Measurements from ENCODE around the gene GARIN5B. TPM values are rescaled to one million over a fixed set of nuclear protein-coding genes. Genes with fewer than 3 reads are reported as not detected.

The GARIN5B gene
- total RNA-seq, 1 experiment from 2014 or later, result not detected

DNA sequence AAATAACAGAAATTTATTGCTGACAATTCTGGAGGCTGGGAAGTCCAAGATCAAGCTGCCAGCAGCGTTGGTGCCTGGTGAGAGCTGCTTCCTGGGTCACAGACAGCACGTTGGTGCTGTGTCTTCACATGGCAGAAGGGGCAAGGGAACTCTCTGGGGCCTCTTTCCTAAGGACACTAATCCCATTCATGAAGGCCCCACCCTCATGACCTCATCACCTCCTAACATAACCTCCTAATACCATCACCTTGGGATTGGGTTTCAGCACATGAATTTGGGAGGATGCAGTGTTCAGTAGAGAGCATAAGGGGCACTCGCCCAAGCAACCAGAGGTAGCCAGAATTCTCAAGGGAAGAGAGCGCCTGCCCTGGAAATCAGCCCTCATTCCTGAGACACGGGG lies 53.6 kb downstream of the GARIN5B start:
- Histone ChIP-seq H2AFZ (ENCODE audit: low read length) (no peak overlapping the region), H3K79me2 (ENCODE audit: low read length) (no peaks in the 10 kb centered on the region), H3K9me3 (ENCODE audit: low read length) (no peaks in the 10 kb centered on the region), H3K4me2 (ENCODE audit: low read depth, low read length, poor library complexity, severe bottlenecking) (no peak overlapping the region), H3K9me2 (replicated peaks; ENCODE audit: insufficient read depth, low read length) (no peaks in the 10 kb centered on the region), H4K20me1 (ENCODE audit: insufficient read depth, low read depth, low read length) (no peaks in the 10 kb centered on the region), H3K4me3 (ENCODE audit: low read length) (no peak overlapping the region), H3K36me3 (ENCODE audit: insufficient read depth, low read length) (no peaks in the 10 kb centered on the region; the same call in 1 of the 2 replicates), H3K27ac (ENCODE audit: low read length) (no peak overlapping the region), H3K4me1 (ENCODE audit: low read length) (peaks cover 32% of the 10 kb centered on the region), H3K27me3 (ENCODE audit: low read length) (no peaks in the 10 kb centered on the region), H3K9ac (ENCODE audit: low read length) (no peak overlapping the region)
- DNase-seq, result no peak

DNA sequence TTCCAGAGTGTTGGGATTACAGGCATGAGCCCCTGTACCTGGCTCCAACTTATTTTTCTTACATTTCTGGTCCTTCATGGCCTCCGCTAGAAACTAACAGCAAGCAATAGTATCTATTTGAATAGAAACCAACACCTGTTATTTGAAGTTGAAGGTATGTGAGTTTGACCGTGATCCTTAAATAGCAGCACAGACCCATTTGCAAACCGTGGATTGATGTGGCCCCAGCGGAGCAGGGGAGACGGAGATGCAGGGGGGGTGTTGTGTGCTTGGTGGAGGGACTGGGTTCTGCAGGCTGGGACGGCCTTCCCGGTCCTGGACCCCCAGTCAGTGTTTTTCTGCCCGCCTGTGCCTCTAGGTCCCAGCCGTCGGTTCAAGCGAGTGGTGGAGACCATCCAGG lies 54.8 kb downstream of the GARIN5B start:
- Histone ChIP-seq H3K4me3 (ENCODE audit: low read length) (no peak overlapping the region), H3K4me2 (ENCODE audit: low read depth, low read length, poor library complexity, severe bottlenecking) (no peak overlapping the region), H3K9me3 (ENCODE audit: low read length) (no peaks in the 10 kb centered on the region), H3K79me2 (ENCODE audit: low read length) (no peaks in the 10 kb centered on the region), H2AFZ (ENCODE audit: low read length) (no peak overlapping the region), H3K9me2 (replicated peaks; ENCODE audit: insufficient read depth, low read length) (no peaks in the 10 kb centered on the region), H3K36me3 (ENCODE audit: insufficient read depth, low read length) (no peaks in the 10 kb centered on the region; the same call in 1 of the 2 replicates), H3K27ac (ENCODE audit: low read length) (no peak overlapping the region), H3K27me3 (ENCODE audit: low read length) (no peaks in the 10 kb centered on the region), H3K9ac (ENCODE audit: low read length) (no peak overlapping the region), H4K20me1 (ENCODE audit: insufficient read depth, low read depth, low read length) (no peaks in the 10 kb centered on the region), H3K4me1 (ENCODE audit: low read length) (peaks cover 32% of the 10 kb centered on the region)
- DNase-seq, result no peak

DNA sequence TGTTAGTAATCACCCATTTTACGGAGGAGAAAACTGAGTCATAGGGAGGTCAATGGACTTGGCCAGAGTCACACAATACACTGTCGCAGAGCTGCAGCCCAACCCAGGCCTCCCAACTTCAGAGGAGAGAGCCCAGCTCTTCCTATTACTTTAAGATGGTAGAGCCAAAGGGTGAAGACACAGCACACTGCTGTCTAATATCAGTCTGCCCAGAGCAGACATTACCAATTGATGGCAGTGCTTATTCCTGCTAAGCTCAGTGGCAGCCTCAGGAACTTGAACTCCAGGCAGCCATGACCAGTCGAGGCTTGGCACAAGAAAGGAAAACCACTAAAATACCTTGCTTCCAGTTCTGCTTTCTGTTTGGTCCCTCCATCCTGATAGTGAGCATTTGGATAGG lies 56.3 kb downstream of the GARIN5B start:
- Histone ChIP-seq H3K27me3 (ENCODE audit: low read length) (no peaks in the 10 kb centered on the region), H3K4me1 (ENCODE audit: low read length) (peaks cover 42% of the 10 kb centered on the region), H3K9me2 (replicated peaks; ENCODE audit: insufficient read depth, low read length) (no peaks in the 10 kb centered on the region), H3K36me3 (ENCODE audit: insufficient read depth, low read length) (no peaks in the 10 kb centered on the region; the same call in 1 of the 2 replicates), H3K9ac (ENCODE audit: low read length) (no peak overlapping the region), H3K9me3 (ENCODE audit: low read length) (no peaks in the 10 kb centered on the region), H3K4me2 (ENCODE audit: low read depth, low read length, poor library complexity, severe bottlenecking) (no peak overlapping the region), H3K4me3 (ENCODE audit: low read length) (no peak overlapping the region), H4K20me1 (ENCODE audit: insufficient read depth, low read depth, low read length) (no peaks in the 10 kb centered on the region), H3K79me2 (ENCODE audit: low read length) (no peaks in the 10 kb centered on the region), H2AFZ (ENCODE audit: low read length) (no peak overlapping the region), H3K27ac (ENCODE audit: low read length) (no peak overlapping the region)
- no peak for DNase-seq

DNA sequence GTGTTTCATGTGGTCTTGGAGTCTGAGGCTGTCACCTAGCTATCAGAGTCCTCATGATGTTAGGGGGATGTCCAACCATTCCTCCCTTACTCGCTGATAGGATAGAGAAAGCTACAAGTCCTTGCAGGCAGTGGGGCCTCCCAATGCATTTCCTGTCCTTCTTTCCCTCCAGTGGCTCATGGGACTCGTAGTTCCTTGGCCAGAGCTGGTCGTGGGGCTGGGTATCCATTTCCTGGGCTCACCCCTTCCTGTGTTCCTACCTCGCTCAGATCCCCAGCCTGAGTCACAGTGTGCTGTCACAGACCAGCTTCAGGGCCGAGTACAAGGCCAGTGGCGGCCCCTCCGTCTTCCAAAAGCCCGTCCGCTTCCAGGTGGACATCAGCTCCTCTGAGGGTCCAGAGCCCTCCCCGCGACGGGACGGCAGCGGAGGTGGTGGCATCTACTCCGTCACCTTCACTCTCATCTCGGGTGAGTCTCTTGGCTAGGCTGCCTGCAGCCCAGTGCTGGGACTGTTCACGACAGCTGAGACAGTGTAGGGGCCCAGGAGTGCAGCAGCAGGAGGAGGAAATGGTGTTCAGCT lies 57.0 kb downstream of the GARIN5B start:
- Histone ChIP-seq H3K79me2 (ENCODE audit: low read length) (no peaks in the 10 kb centered on the region), H3K27ac (ENCODE audit: low read length) (no peak overlapping the region), H3K4me2 (ENCODE audit: low read depth, low read length, poor library complexity, severe bottlenecking) (no peak overlapping the region), H4K20me1 (ENCODE audit: insufficient read depth, low read depth, low read length) (no peaks in the 10 kb centered on the region), H3K36me3 (ENCODE audit: insufficient read depth, low read length) (no peaks in the 10 kb centered on the region; the same call in 1 of the 2 replicates), H3K4me1 (ENCODE audit: low read length) (peaks cover 44% of the 10 kb centered on the region), H3K27me3 (ENCODE audit: low read length) (no peaks in the 10 kb centered on the region), H3K4me3 (ENCODE audit: low read length) (no peak overlapping the region), H3K9me3 (ENCODE audit: low read length) (no peaks in the 10 kb centered on the region), H3K9ac (ENCODE audit: low read length) (no peak overlapping the region), H2AFZ (ENCODE audit: low read length) (no peak overlapping the region), H3K9me2 (replicated peaks; ENCODE audit: insufficient read depth, low read length) (no peaks in the 10 kb centered on the region)
- DNase-seq, result no peak

DNA sequence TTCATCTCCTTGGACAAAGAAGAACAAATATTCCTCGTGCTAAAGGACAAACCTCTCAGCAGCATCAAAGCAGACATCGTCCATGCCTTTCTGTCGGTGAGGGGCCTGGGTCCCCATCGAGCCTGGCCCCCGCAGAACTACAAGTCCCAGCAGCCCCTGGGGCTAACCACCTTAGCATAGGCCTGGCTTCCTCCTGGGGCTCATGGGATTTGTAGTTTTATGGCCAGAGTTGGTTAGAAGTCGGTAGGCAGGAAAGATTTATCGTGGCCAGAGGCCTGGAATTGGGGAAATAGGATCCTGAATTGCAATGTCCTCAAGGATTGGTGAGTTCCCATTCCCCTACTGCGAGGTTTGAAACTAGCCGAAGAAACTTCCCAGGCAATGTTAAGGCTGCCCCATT lies 57.6 kb downstream of the GARIN5B start:
- Histone ChIP-seq H3K27ac (ENCODE audit: low read length) (no peak overlapping the region), H4K20me1 (ENCODE audit: insufficient read depth, low read depth, low read length) (no peaks in the 10 kb centered on the region), H3K4me3 (ENCODE audit: low read length) (no peak overlapping the region), H3K9me2 (replicated peaks; ENCODE audit: insufficient read depth, low read length) (no peaks in the 10 kb centered on the region), H3K36me3 (ENCODE audit: insufficient read depth, low read length) (no peaks in the 10 kb centered on the region; the same call in 1 of the 2 replicates), H3K4me2 (ENCODE audit: low read depth, low read length, poor library complexity, severe bottlenecking) (no peak overlapping the region), H3K9me3 (ENCODE audit: low read length) (no peaks in the 10 kb centered on the region), H3K27me3 (ENCODE audit: low read length) (no peaks in the 10 kb centered on the region), H3K79me2 (ENCODE audit: low read length) (no peaks in the 10 kb centered on the region), H3K4me1 (ENCODE audit: low read length) (peaks cover 39% of the 10 kb centered on the region), H2AFZ (ENCODE audit: low read length) (no peak overlapping the region), H3K9ac (ENCODE audit: low read length) (no peak overlapping the region)
- DNase-seq, result peak; percentile 90

DNA sequence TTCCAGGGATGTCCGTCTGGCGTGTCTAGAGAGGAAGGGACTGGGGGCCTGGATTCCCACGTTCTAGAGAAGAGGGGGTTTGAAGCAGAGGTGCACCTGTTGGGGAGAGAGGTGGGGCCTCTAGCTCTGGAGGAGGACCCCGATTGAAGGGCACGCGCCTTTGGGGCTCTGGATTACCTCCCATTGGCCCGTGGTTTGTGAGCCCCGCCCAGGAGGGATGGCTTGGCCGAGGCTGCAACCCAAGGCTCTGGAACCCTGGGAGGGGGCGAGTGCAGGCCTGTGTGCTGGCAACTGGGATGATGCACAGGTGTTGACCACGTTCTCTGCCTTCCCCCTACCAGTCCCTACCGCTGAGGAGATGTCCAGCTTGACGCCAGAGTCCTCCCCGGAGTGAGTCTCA lies 58.1 kb downstream of the GARIN5B start:
- Histone ChIP-seq H3K27ac (ENCODE audit: low read length) (no peak overlapping the region), H3K4me2 (ENCODE audit: low read depth, low read length, poor library complexity, severe bottlenecking) (no peak overlapping the region), H3K9me3 (ENCODE audit: low read length) (no peaks in the 10 kb centered on the region), H3K27me3 (ENCODE audit: low read length) (no peaks in the 10 kb centered on the region), H3K4me1 (ENCODE audit: low read length) (peaks cover 33% of the 10 kb centered on the region), H3K79me2 (ENCODE audit: low read length) (no peaks in the 10 kb centered on the region), H4K20me1 (ENCODE audit: insufficient read depth, low read depth, low read length) (no peaks in the 10 kb centered on the region), H3K9ac (ENCODE audit: low read length) (no peak overlapping the region), H3K4me3 (ENCODE audit: low read length) (no peak overlapping the region), H3K36me3 (ENCODE audit: insufficient read depth, low read length) (no peaks in the 10 kb centered on the region; the same call in 1 of the 2 replicates), H2AFZ (ENCODE audit: low read length) (no peak overlapping the region), H3K9me2 (replicated peaks; ENCODE audit: insufficient read depth, low read length) (no peaks in the 10 kb centered on the region)
- peak; percentile 84 for DNase-seq

Other genes with a start within 250 kb of the GARIN5B start
- 81.8 and 267 TPM in 2 replicates for gene PPP1R12C, start 245.6 kb downstream of the GARIN5B start, total RNA-seq (2014; rRNA removed; shearing (Covaris generic); ENCODE audit: low replicate concordance)
- gene TNNT1, start 214.1 kb downstream of the GARIN5B start, total RNA-seq (2014; rRNA removed; shearing (Covaris generic); ENCODE audit: low replicate concordance), result 10.4 and 39.0 TPM in 2 replicates
- gene TNNI3, start 205.5 kb downstream of the GARIN5B start, total RNA-seq (2014; rRNA removed; shearing (Covaris generic); ENCODE audit: low replicate concordance), result 0.93 and 1.2 TPM in 2 replicates
- gene DNAAF3, start 196.6 kb downstream of the GARIN5B start, total RNA-seq (2014; rRNA removed; shearing (Covaris generic); ENCODE audit: low replicate concordance), result 2.5 and 4.2 TPM in 2 replicates
- gene SYT5, start 183.0 kb downstream of the GARIN5B start, total RNA-seq (2014; rRNA removed; shearing (Covaris generic); ENCODE audit: low replicate concordance), result not detected in 2 replicates
- 1.4 TPM in 1 of 2 replicates, not detected in the other for gene PTPRH, start 153.8 kb downstream of the GARIN5B start, total RNA-seq (2014; rRNA removed; shearing (Covaris generic); ENCODE audit: low replicate concordance)
- 7.8 and 9.5 TPM in 2 replicates for gene TMEM86B, start 134.5 kb downstream of the GARIN5B start, total RNA-seq (2014; rRNA removed; shearing (Covaris generic); ENCODE audit: low replicate concordance)
- 134 and 231 TPM in 2 replicates for gene PPP6R1, start 104.2 kb downstream of the GARIN5B start, total RNA-seq (2014; rRNA removed; shearing (Covaris generic); ENCODE audit: low replicate concordance)
- 35.0 and 62.5 TPM in 2 replicates for gene HSPBP1, start 83.2 kb downstream of the GARIN5B start, total RNA-seq (2014; rRNA removed; shearing (Covaris generic); ENCODE audit: low replicate concordance)
- gene BRSK1, start 79.3 kb downstream of the GARIN5B start, total RNA-seq (2014; rRNA removed; shearing (Covaris generic); ENCODE audit: low replicate concordance), result 15.5 and 31.0 TPM in 2 replicates
- 0.61 TPM in 1 of 2 replicates, not detected in the other for gene TMEM150B, start 37.9 kb downstream of the GARIN5B start, total RNA-seq (2014; rRNA removed; shearing (Covaris generic); ENCODE audit: low replicate concordance)
- gene KMT5C, start 23.4 kb downstream of the GARIN5B start, total RNA-seq (2014; rRNA removed; shearing (Covaris generic); ENCODE audit: low replicate concordance), result 10.3 and 46.1 TPM in 2 replicates
- gene COX6B2, start 8.5 kb downstream of the GARIN5B start, total RNA-seq (2014; rRNA removed; shearing (Covaris generic); ENCODE audit: low replicate concordance), result not detected in 2 replicates
- gene IL11, start 7.2 kb upstream of the GARIN5B start, total RNA-seq (2014; rRNA removed; shearing (Covaris generic); ENCODE audit: low replicate concordance), result 0.40 and 0.41 TPM in 2 replicates
- not detected in 2 replicates for gene TMEM190, start 13.6 kb upstream of the GARIN5B start, total RNA-seq (2014; rRNA removed; shearing (Covaris generic); ENCODE audit: low replicate concordance)
- gene TMEM238, start 21.0 kb upstream of the GARIN5B start, total RNA-seq (2014; rRNA removed; shearing (Covaris generic); ENCODE audit: low replicate concordance), result 0.89 and 8.0 TPM in 2 replicates
- 959 and 1,311 TPM in 2 replicates for gene RPL28, start 22.7 kb upstream of the GARIN5B start, total RNA-seq (2014; rRNA removed; shearing (Covaris generic); ENCODE audit: low replicate concordance)
- gene UBE2S, start 44.5 kb upstream of the GARIN5B start, total RNA-seq (2014; rRNA removed; shearing (Covaris generic); ENCODE audit: low replicate concordance), result 291 and 1,094 TPM in 2 replicates
- gene SHISA7, start 80.0 kb upstream of the GARIN5B start, total RNA-seq (2014; rRNA removed; shearing (Covaris generic); ENCODE audit: low replicate concordance), result not detected in 2 replicates
- gene ISOC2, start 98.4 kb upstream of the GARIN5B start, total RNA-seq (2014; rRNA removed; shearing (Covaris generic); ENCODE audit: low replicate concordance), result 102 and 151 TPM in 2 replicates
- gene C19orf85, start 101.5 kb upstream of the GARIN5B start, total RNA-seq (2014; rRNA removed; shearing (Covaris generic); ENCODE audit: low replicate concordance), result not detected in 2 replicates
- 1.1 and 6.2 TPM in 2 replicates for gene ZNF628, start 113.4 kb upstream of the GARIN5B start, total RNA-seq (2014; rRNA removed; shearing (Covaris generic); ENCODE audit: low replicate concordance)
- gene NAT14, start 121.9 kb upstream of the GARIN5B start, total RNA-seq (2014; rRNA removed; shearing (Covaris generic); ENCODE audit: low replicate concordance), result 29.7 and 57.2 TPM in 2 replicates
- 1.0 TPM in 1 of 2 replicates, not detected in the other for gene SSC5D, start 125.2 kb upstream of the GARIN5B start, total RNA-seq (2014; rRNA removed; shearing (Covaris generic); ENCODE audit: low replicate concordance)
- not detected in 2 replicates for gene SBK2, start 173.9 kb upstream of the GARIN5B start, total RNA-seq (2014; rRNA removed; shearing (Covaris generic); ENCODE audit: low replicate concordance)
- not detected in 2 replicates for gene SBK3, start 182.3 kb upstream of the GARIN5B start, total RNA-seq (2014; rRNA removed; shearing (Covaris generic); ENCODE audit: low replicate concordance)
- 5.0 and 8.5 TPM in 2 replicates for gene ZNF579, start 217.6 kb upstream of the GARIN5B start, total RNA-seq (2014; rRNA removed; shearing (Covaris generic); ENCODE audit: low replicate concordance)
- 6.4 and 12.2 TPM in 2 replicates for gene FIZ1, start 236.3 kb upstream of the GARIN5B start, total RNA-seq (2014; rRNA removed; shearing (Covaris generic); ENCODE audit: low replicate concordance)
- 8.4 and 20.3 TPM in 2 replicates for gene ZNF524, start 237.0 kb upstream of the GARIN5B start, total RNA-seq (2014; rRNA removed; shearing (Covaris generic); ENCODE audit: low replicate concordance)
- 3.6 and 8.6 TPM in 2 replicates for gene ZNF865, start 242.4 kb upstream of the GARIN5B start, total RNA-seq (2014; rRNA removed; shearing (Covaris generic); ENCODE audit: low replicate concordance)